NCI-H510A treated with DMSO at 0.1 percent for 48 hours (cell line): ENCODE data around the gene LRRC61.
"Not testable (repeated sequence)": the region's sequence is repeated elsewhere in the genome, so short reads cannot be mapped to it uniquely, and the experiment has no call there.

ENCODE experiments used
- DNase-seq: peaks from one replicate; lab custom pipeline; 2025; lab: John Stamatoyannopoulos, UW

The LRRC61 gene

GRCh38 chr7:150383710-150384397, 60.7 kb downstream of the LRRC61 start:
- DNase-seq = peak; percentile 87

GRCh38 chr7:150384406-150385301, 61.5 kb downstream of the LRRC61 start:
- DNase-seq = no peak

GRCh38 chr7:150385302-150385723, 62.2 kb downstream of the LRRC61 start:
- DNase-seq = peak; percentile 50

GRCh38 chr7:150385884-150386283, 62.7 kb downstream of the LRRC61 start:
- not testable (repeated sequence) for DNase-seq
